Neural cell (in vitro differentiated cells): Measurements from ENCODE around the gene SPATA3. TPM values are rescaled to one million over a fixed set of nuclear protein-coding genes. Genes with fewer than 3 reads are reported as not detected.
"Not testable (repeated sequence)": the region's sequence is repeated elsewhere in the genome, so short reads cannot be mapped to it uniquely, and the experiment has no call there.

Experiments
- H2AFZ ChIP-seq: fragments of 200-600, 300-800 bp; sonication (generic), shearing (Covaris generic); 2 replicates; pipeline ENCODE4 v1.6.0; 2014; ENCODE audit warnings: low read depth, mild to moderate bottlenecking, antibody characterized with exemption, low read length, moderate library complexity
- H3F3A ChIP-seq: fragments of 200-600 bp; shearing (Covaris generic); 2 replicates; pipeline ENCODE4 v1.6.1; 2016; ENCODE audit warnings: mild to moderate bottlenecking, moderate library complexity, mixed read lengths, antibody characterized with exemption, low read length; ENCODE audit not compliant: insufficient read depth, poor library complexity, severe bottlenecking
- H3K27ac ChIP-seq: fragments of 200-600, 300-800 bp; sonication (generic), shearing (Covaris generic); 2 replicates; pipeline ENCODE4 v1.5.1; 2014; ENCODE audit warnings: mild to moderate bottlenecking, low read length, moderate library complexity
- H3K27me3 ChIP-seq: fragments of 300-800, 200-600 bp; sonication (generic), shearing (Covaris generic); 2 replicates; pipeline ENCODE4 v1.6.0; 2014; ENCODE audit warnings: mild to moderate bottlenecking, low read depth, low read length, moderate library complexity; ENCODE audit not compliant: insufficient read depth
- H3K36me3 ChIP-seq: fragments of 300-800, 200-600 bp; sonication (generic), shearing (Covaris generic); 2 replicates; pipeline ENCODE4 v1.5.1; 2014; ENCODE audit warnings: mild to moderate bottlenecking, antibody characterized with exemption, low read length, moderate library complexity; ENCODE audit not compliant: insufficient read depth
- H3K4me2 ChIP-seq: fragments of 300-800, 200-600 bp; sonication (generic), shearing (Covaris generic); 2 replicates; pipeline ENCODE4 v1.6.0; 2014; ENCODE audit warnings: mild to moderate bottlenecking, low read length
- H3K4me3 ChIP-seq: fragments of 300-800, 200-600 bp; sonication (generic), shearing (Covaris generic); 2 replicates; pipeline ENCODE4 v1.5.1; 2014; ENCODE audit warnings: mild to moderate bottlenecking, low read length, moderate library complexity
- H3K79me2 ChIP-seq: fragments of 200-600 bp; shearing (Covaris generic); replicated peaks from 2 replicates; pipeline ENCODE4 v1.6.0; 2014; ENCODE audit warnings: mild to moderate bottlenecking, low read length, moderate library complexity; ENCODE audit not compliant: insufficient read depth
- H3K9ac ChIP-seq: fragments of 300-800, 200-600 bp; sonication (generic), shearing (Covaris generic); 2 replicates; pipeline ENCODE4 v1.6.1; 2016; ENCODE audit warnings: mild to moderate bottlenecking, low read length, mixed read lengths
- H3K9me2 ChIP-seq: fragments of 200-600 bp; shearing (Covaris generic); 2 replicates; pipeline ENCODE4 v1.6.1; 2016; ENCODE audit warnings: mild to moderate bottlenecking, low read length, mixed read lengths; ENCODE audit not compliant: insufficient read depth
- H3K9me3 ChIP-seq: fragments of 200-600, 300-800 bp; sonication (generic), shearing (Covaris generic); 2 replicates; pipeline ENCODE4 v1.6.1; 2016; ENCODE audit warnings: mild to moderate bottlenecking, mixed run types, low read length, moderate library complexity, mixed read lengths
- H4K20me1 ChIP-seq: fragments of 200-600 bp; shearing (Covaris generic); 2 replicates; pipeline ENCODE4 v1.6.1; 2016; ENCODE audit warnings: mild to moderate bottlenecking, mixed run types; ENCODE audit not compliant: insufficient read depth
- CTCF ChIP-seq: fragments of 450-650 bp; IDR thresholded peaks from 2 replicates; pipeline ENCODE4 v1.5.1; 2014; ENCODE audit warnings: antibody characterized with exemption, mild to moderate bottlenecking, moderate library complexity; ENCODE audit not compliant: poor library complexity, severe bottlenecking
- EP300 ChIP-seq: fragments of 450-650 bp; conservative IDR thresholded peaks from 2 replicates; pipeline ENCODE4 v1.6.1; 2014; ENCODE audit warnings: antibody characterized with exemption, mild to moderate bottlenecking, moderate library complexity; ENCODE audit not compliant: poor library complexity, severe bottlenecking
- EZH2 ChIP-seq: fragments of 200-600, 300-800 bp; shearing (Covaris generic), sonication (generic); IDR thresholded peaks from 2 replicates; pipeline ENCODE4 v1.6.1; 2014; ENCODE audit warnings: antibody characterized with exemption, low read length, borderline replicate concordance, mild to moderate bottlenecking; ENCODE audit not compliant: insufficient read depth, poor library complexity, severe bottlenecking
- MXI1 ChIP-seq: fragments of 450-650 bp; conservative IDR thresholded peaks from 2 replicates; pipeline ENCODE4 v1.6.1; 2014; ENCODE audit warnings: antibody characterized with exemption, mild to moderate bottlenecking; ENCODE audit not compliant: poor library complexity, severe bottlenecking
- POLR2AphosphoS5 ChIP-seq: IDR thresholded peaks from 2 replicates; pipeline ENCODE4 v1.6.1; 2012
- RAD21 ChIP-seq: fragments of 450-650 bp; conservative IDR thresholded peaks from 2 replicates; pipeline ENCODE4 v1.6.1; 2014; ENCODE audit warnings: antibody characterized with exemption, mild to moderate bottlenecking, moderate library complexity
- REST ChIP-seq: IDR thresholded peaks from 2 replicates; pipeline ENCODE4 v1.6.1; 2012; ENCODE audit warnings: borderline replicate concordance
- SMC3 ChIP-seq: fragments of 450-650 bp; conservative IDR thresholded peaks from 2 replicates; pipeline ENCODE4 v1.6.1; 2014; ENCODE audit warnings: antibody characterized with exemption, mild to moderate bottlenecking, moderate library complexity; ENCODE audit not compliant: poor library complexity
- TAF1 ChIP-seq: IDR thresholded peaks from 2 replicates; pipeline ENCODE4 v1.6.1; 2012; ENCODE audit warnings: low read depth
- polyA plus RNA-seq: library from polyadenylated mRNA; depleted of rRNA; stranded (reverse); fragments of >200 nt; gene quantifications from 2 replicates; pipeline ENCODE4 v1.2.3, GENCODE V29; 2014

Gene SPATA3
- polyA plus RNA-seq, 1 donor from 2014 or later = not detected

DNA sequence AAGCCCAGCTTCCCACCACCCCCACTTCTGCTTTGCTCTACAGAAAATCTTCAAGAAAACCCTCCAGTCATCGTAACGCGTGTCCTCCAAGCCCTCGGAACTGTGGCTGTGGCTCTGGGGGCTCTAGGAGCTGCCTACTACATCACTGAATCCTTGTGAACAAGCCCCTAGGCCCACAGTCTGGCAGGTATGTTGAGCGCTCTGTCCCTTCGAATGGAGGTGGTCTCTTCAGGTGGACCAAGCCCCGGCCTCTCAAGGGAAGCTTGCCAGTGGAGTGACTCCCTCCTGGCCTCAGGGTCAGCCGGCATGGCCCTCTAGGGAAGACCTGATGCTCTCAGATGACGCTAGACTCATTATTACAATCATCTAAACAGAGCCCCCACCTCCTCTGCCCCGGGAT, 6.7 kb downstream of the SPATA3 start:
- no peaks in the 10 kb centered on the region for H3K79me2 ChIP-seq
- no peak overlapping the region for H3K4me2 ChIP-seq
- H3K36me3 ChIP-seq = no peaks in the 10 kb centered on the region
- TF ChIP-seq TAF1 = no peak
- TF ChIP-seq EP300 = no peak
- TF ChIP-seq EZH2 = no peak
- no peak for TF ChIP-seq POLR2AphosphoS5
- no peak for TF ChIP-seq CTCF
- TF ChIP-seq RAD21 = no peak
- no peak for TF ChIP-seq REST
- TF ChIP-seq SMC3 = no peak
- no peak for TF ChIP-seq MXI1
- H3K27me3 ChIP-seq = no peaks in the 10 kb centered on the region
- H2AFZ ChIP-seq = no peak overlapping the region
- no peak overlapping the region for H3K27ac ChIP-seq
- no peak overlapping the region for H3K9ac ChIP-seq
- H4K20me1 ChIP-seq = no peaks in the 10 kb centered on the region
- H3F3A ChIP-seq = no peaks in the 10 kb centered on the region
- H3K9me2 ChIP-seq = no peaks in the 10 kb centered on the region
- H3K9me3 ChIP-seq = no peaks in the 10 kb centered on the region
- H3K4me3 ChIP-seq = no peak overlapping the region

DNA sequence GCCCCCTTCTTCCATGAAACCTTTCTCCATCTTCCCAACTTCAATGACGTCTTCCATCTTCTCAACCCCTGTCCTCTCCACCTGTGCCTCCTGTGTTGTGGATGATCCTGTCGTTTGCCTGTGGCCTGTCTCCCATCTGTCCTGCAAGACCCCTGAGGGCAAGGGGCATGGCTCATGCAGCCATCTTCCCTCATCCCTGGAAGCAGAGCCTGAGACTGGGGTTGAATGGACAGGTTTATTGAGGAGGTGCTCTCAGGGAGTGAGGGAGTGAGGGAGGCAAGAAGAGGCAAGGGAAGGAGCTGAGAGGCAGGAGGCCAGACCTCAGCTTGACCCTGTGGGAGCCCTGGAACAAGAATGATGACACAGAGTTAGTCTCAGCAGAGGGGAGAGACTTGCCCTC, 7.3 kb downstream of the SPATA3 start:
- Histone ChIP-seq H4K20me1 (no peaks in the 10 kb centered on the region), H3K36me3 (no peaks in the 10 kb centered on the region), H3K9ac (no peak overlapping the region), H3K4me3 (no peak overlapping the region), H3F3A (no peaks in the 10 kb centered on the region), H3K4me2 (no peak overlapping the region), H3K9me2 (no peaks in the 10 kb centered on the region), H3K9me3 (no peaks in the 10 kb centered on the region), H3K79me2 (no peaks in the 10 kb centered on the region), H3K27ac (no peak overlapping the region), H2AFZ (no peak overlapping the region), H3K27me3 (no peaks in the 10 kb centered on the region)
- TF ChIP-seq EZH2 = no peak
- TF ChIP-seq SMC3 = no peak
- no peak for TF ChIP-seq CTCF
- no peak for TF ChIP-seq EP300

GRCh38 chr2:231004930-231005329, 9.0 kb downstream of the SPATA3 start:
- H2AFZ ChIP-seq, H3K27me3 ChIP-seq, H3F3A ChIP-seq, H3K27ac ChIP-seq, H3K9me3 ChIP-seq, H3K36me3 ChIP-seq, H3K4me3 ChIP-seq, H3K79me2 ChIP-seq, H3K4me2 ChIP-seq, H3K9me2 ChIP-seq, H3K9ac ChIP-seq, H4K20me1 ChIP-seq: not testable (repeated sequence)
